Kidney capillary endothelial cell (primary cell): ENCODE measurements around the gene KIF21B.

Experiments used
- DNase-seq: peaks from one replicate; pipeline ENCODE4 v3.0.0-alpha.2; 2018; ENCODE audit warnings: low spot score

Gene KIF21B

GRCh38 chr1:201023517-201023902 lies at the start of gene KIF21B:
Gene KIF21B (minus strand): TSS chr1:201023714. CDS start chr1:201023383, 331 bp downstream.
- peak; percentile 46 for DNase-seq

- no peak for DNase-seq
These were observed 49.4 kb upstream of the KIF21B start for GRCh38 chr1:201072922-201073321.

- DNase-seq: no peak
These were observed 48.6 kb upstream of the KIF21B start for GRCh38 chr1:201072149-201072548.

- no peak for DNase-seq
These were observed 46.1 kb upstream of the KIF21B start for GRCh38 chr1:201069636-201070035.

GRCh38 chr1:201068976-201069375 lies 45.5 kb upstream of the KIF21B start:
- no peak for DNase-seq

GRCh38 chr1:201066986-201067385 lies 43.5 kb upstream of the KIF21B start:
- DNase-seq: no peak

GRCh38 chr1:201065686-201066085 lies 42.2 kb upstream of the KIF21B start:
- DNase-seq: no peak

GRCh38 chr1:201064806-201065205 lies 41.3 kb upstream of the KIF21B start:
- no peak for DNase-seq

- no peak for DNase-seq
These were observed 39.6 kb upstream of the KIF21B start for GRCh38 chr1:201063145-201063544.

GRCh38 chr1:201062511-201063091 lies 39.1 kb upstream of the KIF21B start:
- no peak for DNase-seq

- DNase-seq: no peak
These were observed 38.4 kb upstream of the KIF21B start for GRCh38 chr1:201061886-201062285.

- DNase-seq: no peak
These were observed 37.5 kb upstream of the KIF21B start for GRCh38 chr1:201061049-201061448.

GRCh38 chr1:201060586-201060985 lies 37.1 kb upstream of the KIF21B start:
- no peak for DNase-seq

- no peak for DNase-seq
These were observed 36.5 kb upstream of the KIF21B start for GRCh38 chr1:201059871-201060555.

- DNase-seq: no peak
These were observed 35.9 kb upstream of the KIF21B start for GRCh38 chr1:201059401-201059800.

GRCh38 chr1:201054091-201054543 lies 30.6 kb upstream of the KIF21B start:
- DNase-seq: no peak

GRCh38 chr1:201053155-201053860 lies 29.8 kb upstream of the KIF21B start:
- no peak for DNase-seq

GRCh38 chr1:201051399-201051798 lies 27.9 kb upstream of the KIF21B start:
- no peak for DNase-seq

- DNase-seq: no peak
These were observed 27.2 kb upstream of the KIF21B start for GRCh38 chr1:201050515-201051277.

GRCh38 chr1:201049248-201049831 lies 25.8 kb upstream of the KIF21B start:
- no peak for DNase-seq

GRCh38 chr1:201048521-201048920 lies 25.0 kb upstream of the KIF21B start:
- no peak for DNase-seq

- no peak for DNase-seq
These were observed 20.6 kb upstream of the KIF21B start for GRCh38 chr1:201044119-201044518.
